ENCODE results near the gene PIPOX. TPM values are rescaled to one million over a fixed set of nuclear protein-coding genes. Genes with fewer than 3 reads are reported as not detected.

The PIPOX gene
- total and polyA plus RNA-seq, 2 of the 8 experiments (the other 6 are each of a cell fraction or from before 2014, with no cell fraction given) = 57.2 to 99.6 TPM

DNA sequence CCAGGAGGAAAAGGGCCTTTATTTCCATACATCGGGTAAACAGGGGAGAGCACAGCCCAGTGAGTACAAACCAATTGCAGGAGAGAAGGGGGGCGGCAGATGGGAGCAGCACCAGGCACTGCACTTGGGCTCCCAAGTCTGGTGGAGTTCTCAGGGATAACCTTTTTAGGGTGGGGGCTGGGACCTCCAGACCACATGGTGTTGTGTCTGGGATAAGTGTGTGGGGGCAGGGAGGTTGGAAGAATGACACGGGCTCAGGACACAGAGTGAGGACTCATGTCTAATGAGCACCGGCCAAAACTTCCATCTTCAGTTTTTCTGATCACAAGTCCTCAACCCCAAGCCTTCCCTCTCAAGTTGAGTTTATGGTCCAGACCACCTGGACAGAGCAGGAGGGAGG is 30.6 kb downstream of the PIPOX start:
- Histone ChIP-seq H3K4me3 (ENCODE audit: extremely low read depth in 1 of 4, insufficient read depth in 2 of 4, low read depth in 3 of 4, low read length in 4 of 4) (no peak overlapping the region), H3K4me1 (replicated peaks in 1 of 4; ENCODE audit: control insufficient read depth in 3 of 4, insufficient read depth in 4 of 4, low read length in 3 of 4) (peaks cover 14 to 35% (median 24%) of the 10 kb centered on the region in 4 experiments), H3K4ac (replicated peaks; ENCODE audit: insufficient read length, low read depth, low read length) (peak overlapping the region; percentile 22), H4K5ac (ENCODE audit: insufficient read length, low read depth, low read length) (no peak overlapping the region), H3K9me3 (ENCODE audit: insufficient read depth in 2 of 2, low read depth in 1 of 2, low read length in 1 of 2) (no peaks in the 10 kb centered on the region), H2BK120ac (replicated peaks; ENCODE audit: low read depth, low read length) (no peak overlapping the region), H2BK15ac (ENCODE audit: low read length) (no peak overlapping the region), H2BK20ac (ENCODE audit: low read length) (no peak overlapping the region), H3K9ac (replicated peaks in 1 of 4; ENCODE audit: extremely low read depth in 1 of 4, low read depth in 3 of 4, low read length in 3 of 4) (no peak overlapping the region), H4K20me1 (replicated peaks in 1 of 2; ENCODE audit: control insufficient read depth in 1 of 2, insufficient read depth in 2 of 2, low read length in 2 of 2) (no peaks in the 10 kb centered on the region), H2BK5ac (ENCODE audit: low read depth, low read length) (no peak overlapping the region), H3K27ac (ENCODE audit: low read depth, low read length) (no peak overlapping the region), H2BK12ac (ENCODE audit: low read depth, low read length) (peak overlapping the region; percentile 60; the same call in 1 of the 2 replicates), H3K27me3 (replicated peaks in 1 of 4; ENCODE audit: control insufficient read depth in 3 of 4, extremely low read depth in 1 of 4, insufficient read depth in 3 of 4, low read length in 3 of 4) (no peaks in the 10 kb centered on the region), H3K4me2 (ENCODE audit: insufficient read depth in 1 of 2, low read depth in 2 of 2, low read length in 2 of 2) (no peak overlapping the region), H3K18ac (ENCODE audit: extremely low read depth, low read length) (peak overlapping the region; percentile 25; the same call in 1 of the 2 replicates), H3K23ac (ENCODE audit: insufficient read length) (no peak overlapping the region), H3K56ac (replicated peaks; ENCODE audit: insufficient read length, low read depth, low read length) (no peak overlapping the region), H3K23me2 (ENCODE audit: low read depth, low read length) (no peaks in the 10 kb centered on the region), H4K8ac (ENCODE audit: extremely low read depth, insufficient read depth, low read length) (no peak overlapping the region), H3K14ac (ENCODE audit: insufficient read length) (no peak overlapping the region), H3K79me2 (ENCODE audit: control insufficient read depth in 1 of 2, insufficient read depth in 2 of 2, low read length in 2 of 2) (no peaks in the 10 kb centered on the region), H2AFZ (ENCODE audit: low read length) (no peak overlapping the region), H3K79me1 (ENCODE audit: low read depth, low read length) (no peaks in the 10 kb centered on the region), H3K36me3 (ENCODE audit: control insufficient read depth in 2 of 4, insufficient read depth in 4 of 4, low read length in 3 of 4) (peaks cover 0 to 4% (median under 1%) of the 10 kb centered on the region in 4 experiments; a peak in 2 of 8 replicates), H2AK5ac (ENCODE audit: low read depth, low read length) (0 out of 2 replicates have a peak overlapping the region, but pooled peaks have one; percentile 42), H4K91ac (replicated peaks; ENCODE audit: insufficient read length, low read length) (no peak overlapping the region)
- TF ChIP-seq, protein P1, sequence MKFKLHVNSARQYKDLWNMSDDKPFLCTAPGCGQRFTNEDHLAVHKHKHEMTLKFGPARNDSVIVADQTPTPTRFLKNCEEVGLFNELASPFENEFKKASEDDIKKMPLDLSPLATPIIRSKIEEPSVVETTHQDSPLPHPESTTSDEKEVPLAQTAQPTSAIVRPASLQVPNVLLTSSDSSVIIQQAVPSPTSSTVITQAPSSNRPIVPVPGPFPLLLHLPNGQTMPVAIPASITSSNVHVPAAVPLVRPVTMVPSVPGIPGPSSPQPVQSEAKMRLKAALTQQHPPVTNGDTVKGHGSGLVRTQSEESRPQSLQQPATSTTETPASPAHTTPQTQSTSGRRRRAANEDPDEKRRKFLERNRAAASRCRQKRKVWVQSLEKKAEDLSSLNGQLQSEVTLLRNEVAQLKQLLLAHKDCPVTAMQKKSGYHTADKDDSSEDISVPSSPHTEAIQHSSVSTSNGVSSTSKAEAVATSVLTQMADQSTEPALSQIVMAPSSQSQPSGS (IDR thresholded peaks at IDR 0.05; ENCODE audit: low read length) = no peak
- TF ChIP-seq SIX5 (IDR thresholded peaks at IDR 0.05; ENCODE audit: low read depth, low read length) = no peak
- TF ChIP-seq NRF1 (IDR thresholded peaks at IDR 0.05; ENCODE audit: low read depth, low read length) = no peak
- no peak for TF ChIP-seq SP1 (IDR thresholded peaks at IDR 0.05; ENCODE audit: low read depth, low read length)
- TF ChIP-seq NANOG (IDR thresholded peaks at IDR 0.05; ENCODE audit: insufficient read depth, low read depth, low read length, poor library complexity, severe bottlenecking) = no peak
- TF ChIP-seq MAFK (IDR thresholded peaks at IDR 0.05; ENCODE audit: low read depth, low read length) = no peak
- TF ChIP-seq GABPA (IDR thresholded peaks at IDR 0.05; ENCODE audit: borderline replicate concordance, insufficient read depth, low read length) = no peak
- TF ChIP-seq KDM5A (IDR thresholded peaks at IDR 0.05; ENCODE audit: low read length) = no peak
- no peak for TF ChIP-seq TBP (IDR thresholded peaks at IDR 0.05; ENCODE audit: low read depth, low read length)
- no peak for TF ChIP-seq RAD21 (IDR thresholded peaks at IDR 0.05 in 1 of 2, conservative IDR thresholded peaks at IDR 0.05 in 1 of 2; ENCODE audit: low read depth in 2 of 2, low read length in 2 of 2)
- DNase-seq (ENCODE audit: low read depth in 1 of 2, low spot score in 2 of 2) (no peak), FAIRE-seq (no peak)
- ChIA-PET CTCF (ENCODE audit: partially characterized antibody) (interaction anchor here (1.5 to 2.4 kb wide), 3 partner anchors 50 to 120 kb away, joined by 3 to 13 read pairs (median 7); no protein-coding TSS in a partner anchor), POLR2A (ENCODE audit: partially characterized antibody) (interaction anchor here (0.5 to 3.2 kb wide), 6 partner anchors 11 to 108 kb away, joined by 3 to 19 read pairs (median 3); no protein-coding TSS in a partner anchor)
- 78% methylated on average over 4 of the region's 4 CpGs; no CpG with 5 or more reads in 1 of the 2 experiments for WGBS, 2 experiments (ENCODE audit: extremely low coverage in 1 of 2, insufficient coverage in 1 of 2, insufficient read length in 1 of 2, insufficient replicate concordance in 2 of 2, low coverage in 1 of 2, low lambda C conversion rate in 2 of 2, missing lambda C conversion rate in 1 of 2)
